HepG2 (cell line): ENCODE data around the gene BCAR3. TPM values are rescaled to one million over a fixed set of nuclear protein-coding genes. Genes with fewer than 3 reads are reported as not detected.

Experiments used
- ATAC-seq: fragments of 200-7000 bp; cut with Tn5 transposase; 3 replicates; pipeline ENCODE4 v1.9.1; 2020; ENCODE audit warnings: mild to moderate bottlenecking, moderate library complexity
- BruUV-seq: library from RNA; stranded (reverse); fragments of 400-500 nt; replicated peaks from 2 replicates; lab custom pipeline; 2021; lab: Mats Ljungman, UMichigan
- CTCF ChIA-PET: fragments of 300-600 bp; formaldehyde crosslinking; extraction: SDS; loops from one replicate; lab custom pipeline; 2021; ENCODE audit warnings: low total read pairs, inconsistent platforms, low intra/inter-chr PET ratio; lab: Yijun Ruan, JAX
- POLR2A ChIA-PET: fragments of 350-600 bp; sonication (Branson Sonifier 250); formaldehyde crosslinking; loops from one replicate; lab custom pipeline; 2020; ENCODE audit warnings: antibody characterized with exemption, inconsistent platforms; lab: Yijun Ruan, JAX
- DNase-seq: peaks from one replicate; pipeline ENCODE4 v3.0.0-alpha.2; 2015; ENCODE audit warnings: low spot score
- FAIRE-seq: peaks from 3 replicates; lab custom pipeline; 2011; peaks lifted over from hg19 to GRCh38; lab: Jason Lieb, UNC
- H2AFZ ChIP-seq: one replicate; pipeline ENCODE4 v1.6.1; 2011; ENCODE audit warnings: low read length, inconsistent platforms
- H3K27ac ChIP-seq: fragments of 300-600 bp; 3 replicates; pipeline ENCODE4 v1.8.0; 2011; ENCODE audit warnings: mixed run types, mild to moderate bottlenecking, mixed read lengths, low read length, inconsistent platforms; ENCODE audit not compliant: insufficient read depth; ENCODE audit errors: extremely low read length
- H3K27me3 ChIP-seq, 2 experiments: fragments of 200-600 bp in 1 of 2; 2 replicates in 1 of 2; 3 replicates in 1 of 2; pipeline versions ENCODE4 v1.6.0 to v1.8.0; 2011; ENCODE audit warnings: low read length in 2 of 2, mild to moderate bottlenecking in 2 of 2, moderate library complexity in 2 of 2, inconsistent platforms in 1 of 2; ENCODE audit not compliant: insufficient read depth in 2 of 2, control insufficient read depth in 1 of 2
- H3K36me3 ChIP-seq, 2 experiments: fragments of 200-600 bp in 1 of 2; replicated peaks in 1 of 2; 2 replicates in 1 of 2; 3 replicates in 1 of 2; pipeline versions ENCODE4 v1.5.1 to v1.8.0; 2011; ENCODE audit warnings: low read length in 2 of 2, inconsistent platforms in 1 of 2; ENCODE audit not compliant: insufficient read depth in 2 of 2, control insufficient read depth in 1 of 2
- H3K4me1 ChIP-seq: 2 replicates; pipeline ENCODE4 v1.5.1; 2012; ENCODE audit warnings: low read length, inconsistent platforms; ENCODE audit not compliant: insufficient read depth
- H3K4me2 ChIP-seq: 2 replicates; pipeline ENCODE4 v1.6.0; 2011; ENCODE audit warnings: low read depth, low read length, inconsistent platforms
- H3K4me3 ChIP-seq, 3 experiments: fragments of 200-600 bp in 1 of 3; sonication (generic), shearing (Covaris generic) in 1 of 3; replicated peaks in 1 of 3; 2 replicates each; pipeline ENCODE4 v1.5.1; 2011 to 2016; ENCODE audit warnings: low read length in 3 of 3, inconsistent platforms in 2 of 3, low read depth in 2 of 3, mild to moderate bottlenecking in 2 of 3, control low read depth in 1 of 3, mixed read lengths in 1 of 3; ENCODE audit not compliant: insufficient read depth in 1 of 3
- H3K79me2 ChIP-seq: one replicate; pipeline ENCODE4 v1.6.1; 2011; ENCODE audit warnings: low read length, inconsistent platforms; ENCODE audit not compliant: insufficient read depth
- H3K9ac ChIP-seq: 2 replicates; pipeline ENCODE4 v1.6.0; 2011; ENCODE audit warnings: mild to moderate bottlenecking, low read depth, low read length, inconsistent platforms; ENCODE audit not compliant: insufficient read depth
- H3K9me3 ChIP-seq: 2 replicates; pipeline ENCODE4 v1.5.1; 2012; ENCODE audit warnings: mild to moderate bottlenecking, low read length
- H4K20me1 ChIP-seq: 2 replicates; pipeline ENCODE4 v1.6.0; 2011; ENCODE audit warnings: inconsistent platforms, mild to moderate bottlenecking, low read length, moderate library complexity; ENCODE audit not compliant: insufficient read depth
- ATM ChIP-seq: fragments of 450-650 bp; IDR thresholded peaks from 2 replicates; pipeline ENCODE4 v1.7.1; 2017; ENCODE audit warnings: mild to moderate bottlenecking, borderline replicate concordance
- EZH2 ChIP-seq: conservative IDR thresholded peaks from 2 replicates; pipeline ENCODE4 v1.6.1; 2012; ENCODE audit warnings: mild to moderate bottlenecking, low read depth, low read length, moderate library complexity
- ISX ChIP-seq: sonication (generic); formaldehyde crosslinking; conservative IDR thresholded peaks from 2 replicates; pipeline ENCODE4 v1.5.0; 2020; ENCODE audit warnings: missing genetic modification reagents
- JUN ChIP-seq: sonication (generic); formaldehyde crosslinking; IDR thresholded peaks from 2 replicates; pipeline ENCODE4 v1.4.0; 2020; ENCODE audit warnings: mild to moderate bottlenecking, missing genetic modification reagents
- KDM5A ChIP-seq: fragments of 200-600 bp; sonication (generic); IDR thresholded peaks from 2 replicates; pipeline ENCODE4 v1.7.0; 2018; ENCODE audit warnings: antibody characterized with exemption, mild to moderate bottlenecking, low read length, borderline replicate concordance
- KDM6A ChIP-seq: IDR thresholded peaks from 2 replicates; pipeline ENCODE4 v1.6.1; 2016; ENCODE audit warnings: low read depth
- KLF12 ChIP-seq: sonication (generic); formaldehyde crosslinking; IDR thresholded peaks from 2 replicates; pipeline ENCODE4 v1.4.0; 2020; ENCODE audit warnings: missing genetic modification reagents, borderline replicate concordance
- KMT2A ChIP-seq: sonication (generic); formaldehyde crosslinking; IDR thresholded peaks from 2 replicates; pipeline ENCODE4 v1.4.0; 2020; ENCODE audit warnings: missing genetic modification reagents
- POGK ChIP-seq: sonication (generic); formaldehyde crosslinking; conservative IDR thresholded peaks from 2 replicates; pipeline ENCODE4 v1.8.0; 2022; ENCODE audit warnings: mild to moderate bottlenecking, moderate library complexity, missing genetic modification reagents
- ZNF224 ChIP-seq: sonication (generic); formaldehyde crosslinking; IDR thresholded peaks from 2 replicates; pipeline ENCODE4 v1.5.0; 2020; ENCODE audit warnings: mild to moderate bottlenecking, missing genetic modification reagents
- ZNF546 ChIP-seq: sonication (generic); formaldehyde crosslinking; conservative IDR thresholded peaks from 2 replicates; pipeline ENCODE4 v1.8.1; 2023; ENCODE audit warnings: mild to moderate bottlenecking, missing genetic modification reagents
- ZNF556 ChIP-seq: sonication (generic); formaldehyde crosslinking; IDR thresholded peaks from 2 replicates; pipeline ENCODE4 v1.4.0; 2020; ENCODE audit warnings: mild to moderate bottlenecking, missing genetic modification reagents, borderline replicate concordance
- ZNF749 ChIP-seq: sonication (generic); formaldehyde crosslinking; IDR thresholded peaks from 2 replicates; pipeline ENCODE4 v1.8.0; 2022; ENCODE audit warnings: mild to moderate bottlenecking, missing genetic modification reagents, moderate library complexity, borderline replicate concordance
- WGBS: methylation state at CpG from one replicate; pipeline ENCODE4 v1.1.6; 2017; ENCODE audit warnings: low lambda C conversion rate; 5-methylcytosine and 5-hydroxymethylcytosine counted together
- in situ Hi-C: cut with HindIII; loops from 2 replicates; pipeline ENCODE4 v1.10.0; 2017; ENCODE audit warnings: low pct_unique_long_range_greater_than_20kb; ENCODE audit not compliant: extremely low pct_ligation_motif_present
- intact Hi-C: fragments of 100-400 bp; cut with micrococcal nuclease; formaldehyde crosslinking; loops from one replicate; pipeline ENCODE4 v1.10.0; 2022; ENCODE audit not compliant: unreplicated experiment
- polyA plus RNA-seq, 8 experiments: library from polyadenylated mRNA; depleted of rRNA in 3 of 8; stranded (reverse) in 7 of 8; unstranded in 1 of 8; fragments of >200 nt; fragmentation: Illumina TruSeq in 4 of 8; extraction: Trizol in 4 of 8; gene quantifications; 2 replicates each; pipeline versions ENCODE4 v1.2.1 to v1.2.3, GENCODE V29; 2011 to 2016; ENCODE audit warnings: low read depth in 4 of 8, missing spikeins in 1 of 8, mixed read lengths in 1 of 8; ENCODE audit not compliant: insufficient read depth in 1 of 8
- total RNA-seq, 5 experiments: library from RNA; depleted of rRNA; stranded (reverse); fragments of >200 nt; fragmentation: Illumina TruSeq; extraction: Trizol; gene quantifications; 2 replicates each; pipeline ENCODE4 v1.2.3, GENCODE V29; 2016; ENCODE audit warnings: low read depth in 1 of 5

BCAR3 gene
- total and polyA plus RNA-seq, 2 of the 13 experiments (the other 11 are each of a cell fraction or from before 2014, with no cell fraction given) = 3.6 to 4.8 TPM

DNA sequence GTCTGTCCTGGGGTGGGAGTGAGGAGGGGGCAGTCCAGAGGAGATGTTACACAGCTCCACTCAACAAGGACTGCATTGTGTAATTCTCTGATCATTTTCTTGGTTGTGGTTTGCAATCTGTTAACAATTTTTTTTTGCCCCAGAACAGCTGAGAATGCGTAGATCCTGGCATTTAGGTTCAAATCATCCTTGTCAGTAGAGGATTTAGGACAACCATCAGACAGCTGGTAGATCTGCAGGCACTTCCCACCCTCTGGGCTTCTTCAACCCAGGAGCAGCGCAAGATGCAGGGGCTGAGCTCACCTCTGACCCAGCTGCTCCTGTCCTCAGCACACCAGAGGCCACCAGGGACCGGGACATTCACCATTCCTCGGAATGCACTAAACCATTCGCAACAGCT lies 13.5 kb downstream of the BCAR3 start (continued):
- no peak for TF ChIP-seq KDM5A

- Histone ChIP-seq H2AFZ (no peak overlapping the region), H3K4me2 (no peak overlapping the region), H3K4me3 (no peak overlapping the region), H3K9me3 (no peaks in the 10 kb centered on the region), H3K79me2 (no peaks in the 10 kb centered on the region), H3K36me3 (peaks cover 1 to 8% of the 10 kb centered on the region in 2 experiments; a peak in 1 of 5 replicates), H3K4me1 (peaks cover 69% of the 10 kb centered on the region), H3K27me3 (no peaks in the 10 kb centered on the region), H3K27ac (no peak overlapping the region), H4K20me1 (no peaks in the 10 kb centered on the region), H3K9ac (no peak overlapping the region)
- in situ Hi-C loops (no loop called here), intact Hi-C loops (no loop called here)
- WGBS = 100% methylated on average over 3 of the region's 4 CpGs
- POLR2A ChIA-PET = interaction anchor here (1.5 kb wide), 1 partner anchor 14 kb away, joined by 4 read pairs; the partner anchor contains the start of gene BCAR3
- FAIRE-seq = no peak
- BruUV-seq = no TSS peak
- CTCF ChIA-PET = no interaction called here
- ATAC-seq = no peak
- no peak for DNase-seq
- no peak for TF ChIP-seq KDM6A (CRISPR knock-in tag)
- TF ChIP-seq ATM = no peak
- TF ChIP-seq EZH2 = no peak
- TF ChIP-seq ZNF546 (CRISPR knock-in tag) = no peak
- TF ChIP-seq ZNF556 (CRISPR knock-in tag) = no peak
- no peak for TF ChIP-seq POGK
- no peak for TF ChIP-seq ZNF224 (CRISPR knock-in tag)
- no peak for TF ChIP-seq KMT2A (CRISPR knock-in tag)
- TF ChIP-seq ZNF749 (CRISPR knock-in tag) = no peak
- TF ChIP-seq ISX (CRISPR knock-in tag) = no peak
- no peak for TF ChIP-seq JUN (CRISPR knock-in tag)
- no peak for TF ChIP-seq KLF12 (CRISPR knock-in tag)
These were observed 14.0 kb downstream of the BCAR3 start for GRCh38 chr1:93667642-93668041.
